Mesodermal cell (in vitro differentiated cells): ENCODE results near the gene BDNF. TPM values are rescaled to one million over a fixed set of nuclear protein-coding genes. Genes with fewer than 3 reads are reported as not detected.
"Not testable (repeated sequence)": the region's sequence is repeated elsewhere in the genome, so short reads cannot be mapped to it uniquely, and the experiment has no call there.

ENCODE experiments used
- H3K27ac ChIP-seq: 2 replicates; pipeline ENCODE4 v1.7.0; 2013; ENCODE audit warnings: mild to moderate bottlenecking, low read depth, low read length, moderate library complexity; ENCODE audit not compliant: severe bottlenecking
- H3K36me3 ChIP-seq: 2 replicates; pipeline ENCODE4 v1.7.1; 2013; ENCODE audit warnings: mild to moderate bottlenecking, low read length, moderate library complexity; ENCODE audit not compliant: control insufficient read depth, insufficient read depth
- H3K4me1 ChIP-seq: one replicate; pipeline ENCODE4 v1.7.1; 2013; ENCODE audit warnings: mild to moderate bottlenecking, low read length; ENCODE audit not compliant: insufficient read depth, control insufficient read depth, poor library complexity, severe bottlenecking
- H3K4me3 ChIP-seq: 2 replicates; pipeline ENCODE4 v1.7.0; 2013; ENCODE audit warnings: low read length, control low read depth, mild to moderate bottlenecking; ENCODE audit not compliant: insufficient read depth, poor library complexity, severe bottlenecking; ENCODE audit errors: extremely low read depth
- H3K9me3 ChIP-seq: 2 replicates; pipeline ENCODE4 v1.7.1; 2013; ENCODE audit warnings: mild to moderate bottlenecking, low read length, moderate library complexity; ENCODE audit not compliant: control insufficient read depth
- WGBS, 2 experiments: methylation state at CpG; one replicate each; pipeline ENCODE4 v1.1.5; 2013; ENCODE audit warnings: missing lambda C conversion rate in 2 of 2; ENCODE audit not compliant: insufficient coverage in 2 of 2; 5-methylcytosine and 5-hydroxymethylcytosine counted together
- polyA plus RNA-seq, 2 experiments: library from polyadenylated mRNA; stranded (reverse); fragments of 50-300 nt; gene quantifications; one replicate each; pipeline ENCODE4 v1.2.3, GENCODE V29; 2013

Gene BDNF
- polyA plus RNA-seq (2013, experiment 1 of 2): 1.7 TPM
- polyA plus RNA-seq (2013, experiment 2 of 2): 1.4 TPM

GRCh38 chr11:27700351-27701301 lies at the start of gene BDNF:
TSS of gene BDNF (minus strand) at chr11:27700455. CDS start at chr11:27658564, 41,891 bp downstream.
- Histone ChIP-seq H3K9me3 (no peaks in the 10 kb centered on the region), H3K36me3 (no peaks in the 10 kb centered on the region), H3K27ac (no peak within 1 kb of the TSS), H3K4me3 (peak within 1 kb of the TSS; percentile 56), H3K4me1 (peaks cover 19% of the 10 kb centered on the region)
- 0% methylated on average over 30 to 39 of the region's 92 CpGs for WGBS, 2 experiments

- WGBS, 2 experiments: 35 to 37% methylated on average over 4 of the region's 7 CpGs
- H3K4me3 ChIP-seq: no peak overlapping the region
- no peaks in the 10 kb centered on the region for H3K4me1 ChIP-seq
- no peaks in the 10 kb centered on the region for H3K9me3 ChIP-seq
- H3K27ac ChIP-seq: no peak overlapping the region
- no peaks in the 10 kb centered on the region for H3K36me3 ChIP-seq
Measured at GRCh38 chr11:27740362-27741013, 40.2 kb upstream of the BDNF start.

GRCh38 chr11:27735281-27735680 lies 35.0 kb upstream of the BDNF start:
- H3K9me3 ChIP-seq: no peaks in the 10 kb centered on the region
- H3K36me3 ChIP-seq: no peaks in the 10 kb centered on the region
- WGBS, 2 experiments: 100% methylated on average over 1 of the region's 1 CpG
- no peak overlapping the region for H3K4me3 ChIP-seq
- H3K27ac ChIP-seq: no peak overlapping the region
- H3K4me1 ChIP-seq: no peaks in the 10 kb centered on the region

- H3K4me1 ChIP-seq, H3K27ac ChIP-seq, H3K9me3 ChIP-seq, H3K36me3 ChIP-seq, H3K4me3 ChIP-seq: not testable (repeated sequence)
- 82 to 100% methylated on average over 1 to 7 of the region's 7 CpGs for WGBS, 2 experiments
Measured at GRCh38 chr11:27731803-27732202, 31.5 kb upstream of the BDNF start.

- H3K4me1 ChIP-seq: no peaks in the 10 kb centered on the region
- H3K4me3 ChIP-seq: no peak overlapping the region
- no CpG with 5 or more reads among the region's 1 CpG for WGBS, 2 experiments
- no peaks in the 10 kb centered on the region for H3K36me3 ChIP-seq
- H3K27ac ChIP-seq: no peak overlapping the region
- no peaks in the 10 kb centered on the region for H3K9me3 ChIP-seq
Measured at GRCh38 chr11:27726981-27727380, 26.7 kb upstream of the BDNF start.

GRCh38 chr11:27723687-27724086 lies 23.4 kb upstream of the BDNF start:
- H3K36me3 ChIP-seq: no peaks in the 10 kb centered on the region
- H3K27ac ChIP-seq: no peak overlapping the region
- H3K9me3 ChIP-seq: no peaks in the 10 kb centered on the region
- peaks cover 5% of the 10 kb centered on the region for H3K4me1 ChIP-seq
- 60 to 89% methylated on average over 1 of the region's 1 CpG for WGBS, 2 experiments
- H3K4me3 ChIP-seq: no peak overlapping the region

- Histone ChIP-seq H3K9me3 (no peaks in the 10 kb centered on the region), H3K27ac (no peak overlapping the region), H3K4me3 (peak overlapping the region; percentile 52), H3K4me1 (peaks cover 7% of the 10 kb centered on the region), H3K36me3 (no peaks in the 10 kb centered on the region)
- WGBS, 2 experiments: 1 to 2% methylated on average over 14 to 17 of the region's 18 CpGs
Measured at GRCh38 chr11:27722953-27723344, 22.7 kb upstream of the BDNF start.

GRCh38 chr11:27722117-27722952 lies 22.1 kb upstream of the BDNF start:
- peaks cover 10% of the 10 kb centered on the region for H3K4me1 ChIP-seq
- no peaks in the 10 kb centered on the region for H3K36me3 ChIP-seq
- H3K9me3 ChIP-seq: no peaks in the 10 kb centered on the region
- H3K27ac ChIP-seq: no peak overlapping the region
- 0% methylated on average over 31 to 35 of the region's 60 CpGs for WGBS, 2 experiments
- peak overlapping the region; percentile 52 for H3K4me3 ChIP-seq

- H3K4me3 ChIP-seq: peak overlapping the region; percentile 52
- WGBS, 2 experiments: 12 to 14% methylated on average over 16 to 18 of the region's 37 CpGs
Measured at GRCh38 chr11:27721264-27722116, 21.2 kb upstream of the BDNF start.

More at GRCh38 chr11:27721264-27722116, 21.2 kb upstream of the BDNF start:
- no peak overlapping the region for H3K27ac ChIP-seq
- H3K4me1 ChIP-seq: peaks cover 10% of the 10 kb centered on the region
- no peaks in the 10 kb centered on the region for H3K36me3 ChIP-seq
- H3K9me3 ChIP-seq: no peaks in the 10 kb centered on the region
